Measurements from ENCODE around the gene GRP. TPM values are rescaled to one million over a fixed set of nuclear protein-coding genes. Genes with fewer than 3 reads are reported as not detected.

The GRP gene
- polyA plus RNA-seq (ENCODE audit: insufficient read length), result 0.50 TPM
- long read RNA-seq, donor 1, partial matches to known transcripts, result 0 of 1 reads
- long read RNA-seq, donor 1, other reads (novel, unspliced or antisense), result 0 of 1 reads
- long read RNA-seq, donor 2, result 0 reads
- long read RNA-seq, donor 3, result 0 reads
- long read RNA-seq, donor 4, result 0 reads
- long read RNA-seq, donor 5, result 0 reads
- long read RNA-seq, donor 6, result 0 reads
- long read RNA-seq, donor 7, partial matches to known transcripts, result 0 of 1 reads
- long read RNA-seq, donor 7, other reads (novel, unspliced or antisense), result 0 of 1 reads
- long read RNA-seq, donor 8, result 0 reads

DNA sequence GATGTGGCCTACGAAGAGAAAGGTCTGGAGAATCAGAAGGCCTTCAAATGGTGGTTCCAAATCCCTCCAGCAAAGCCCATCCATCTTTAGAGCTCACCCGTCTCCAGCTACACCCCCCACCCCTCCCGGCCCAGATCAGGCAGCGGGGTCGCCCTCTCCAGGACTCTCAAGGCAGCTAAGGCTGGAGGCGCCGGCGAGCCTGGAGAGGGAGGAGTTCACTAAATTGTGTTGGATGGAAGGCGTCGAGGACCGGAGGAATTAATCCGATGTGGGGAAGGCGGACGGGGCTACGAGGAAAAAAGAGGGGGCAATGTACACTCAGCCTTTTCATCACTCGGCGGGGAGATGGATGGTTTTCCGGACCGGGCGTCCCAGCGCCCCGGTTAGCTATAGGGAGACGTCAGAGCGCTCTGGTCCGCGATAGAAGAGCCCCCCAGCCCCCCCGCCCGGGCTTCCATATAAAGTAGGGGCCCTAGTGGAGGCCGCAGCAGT, at the start of gene GRP:
GRP (plus strand) TSS at position 487 of the 492 bp plus-strand sequence. CDS start 108 bp downstream, outside the sequence.
- DNase-seq, result no peak

DNA sequence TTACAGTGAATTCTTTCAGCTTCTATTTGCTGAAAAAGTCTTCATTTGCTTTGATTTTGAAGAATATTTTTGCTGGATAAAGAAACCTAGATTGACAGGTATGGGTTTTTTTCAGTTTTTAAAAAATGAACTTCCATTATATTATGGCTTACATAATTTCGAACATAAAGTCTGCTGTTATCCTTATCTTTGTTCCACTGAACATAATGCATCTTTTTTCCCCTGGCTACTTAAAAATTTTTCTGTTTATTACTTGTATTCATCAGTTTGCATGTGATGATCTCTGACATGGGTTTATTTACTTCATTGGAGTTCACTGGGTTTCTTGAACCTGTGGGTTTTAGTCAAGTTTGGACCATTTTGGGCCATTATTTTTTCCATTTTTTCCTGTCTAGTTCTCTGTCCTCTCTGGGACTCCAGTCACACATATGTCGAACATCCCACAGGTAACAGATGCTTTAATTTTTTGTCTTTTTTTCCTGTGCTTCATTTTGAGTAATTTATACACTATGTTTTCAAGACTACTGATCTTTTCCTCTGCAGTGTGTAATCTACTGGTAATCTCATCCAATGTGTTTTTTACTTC, 47.2 kb upstream of the GRP start:
- no peak for DNase-seq

- DNase-seq, result no peak
Observed at GRCh38 chr18:59177485-59177884, 42.5 kb upstream of the GRP start.

- no peak for DNase-seq
Observed at GRCh38 chr18:59180150-59180845, 39.7 kb upstream of the GRP start.

- no peak for DNase-seq
Observed at GRCh38 chr18:59182673-59183072, 37.3 kb upstream of the GRP start.

- DNase-seq, result no peak
Observed at GRCh38 chr18:59189008-59189407, 30.9 kb upstream of the GRP start.

GRCh38 chr18:59189746-59190145, 30.2 kb upstream of the GRP start:
- no peak for DNase-seq

DNA sequence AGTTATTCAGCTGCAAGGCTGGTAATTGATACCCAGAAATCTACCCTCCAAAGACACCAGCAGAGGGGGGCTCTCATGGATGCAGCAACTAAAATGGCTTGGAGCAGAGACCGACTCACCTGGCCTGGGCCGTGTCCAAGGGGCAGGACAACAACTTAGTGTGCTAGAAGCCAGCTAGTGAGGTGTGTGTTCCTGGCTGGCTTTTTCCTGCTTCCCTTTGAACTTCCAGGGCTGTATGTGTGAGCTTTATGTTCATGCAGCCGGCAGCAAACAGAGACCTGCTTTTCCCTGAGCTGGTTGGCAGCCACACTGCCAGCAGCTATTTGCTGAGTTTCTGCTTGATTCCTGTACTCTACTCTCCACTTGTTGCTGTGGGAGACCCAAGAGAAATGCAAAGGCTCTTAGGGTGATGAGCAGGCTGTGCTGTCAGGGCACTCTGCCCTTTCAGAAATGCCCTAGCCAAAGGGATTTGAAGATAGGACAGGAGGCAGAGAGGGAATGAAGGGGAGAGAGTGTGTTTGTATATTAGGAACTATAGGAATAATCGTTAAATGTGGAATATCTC, 23.7 kb upstream of the GRP start:
- DNase-seq, result no peak

GRCh38 chr18:59197636-59198035, 22.3 kb upstream of the GRP start:
- DNase-seq, result no peak

GRCh38 chr18:59198215-59198614, 21.7 kb upstream of the GRP start:
- no peak for DNase-seq

DNA sequence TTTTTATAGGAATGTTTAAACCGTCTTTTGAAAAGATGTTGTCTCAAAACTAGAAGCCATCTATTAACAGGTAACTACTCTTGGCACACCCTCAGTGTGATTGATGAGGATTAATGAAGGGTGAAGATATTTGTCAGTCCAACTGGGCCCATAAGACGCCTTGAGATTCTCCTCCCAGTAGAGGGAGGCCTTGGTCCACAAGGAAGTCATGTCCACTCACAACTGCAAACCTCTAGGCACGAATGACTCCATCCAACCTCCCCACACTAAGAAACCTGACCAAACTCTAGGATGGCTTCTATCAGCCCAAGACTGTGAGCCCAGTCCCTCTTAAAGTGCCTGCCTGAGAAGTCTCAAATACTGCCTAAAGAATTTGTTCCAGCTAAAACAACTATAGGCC, 19.2 kb upstream of the GRP start:
- no peak for DNase-seq

GRCh38 chr18:59202258-59202820, 17.6 kb upstream of the GRP start:
- no peak for DNase-seq

DNA sequence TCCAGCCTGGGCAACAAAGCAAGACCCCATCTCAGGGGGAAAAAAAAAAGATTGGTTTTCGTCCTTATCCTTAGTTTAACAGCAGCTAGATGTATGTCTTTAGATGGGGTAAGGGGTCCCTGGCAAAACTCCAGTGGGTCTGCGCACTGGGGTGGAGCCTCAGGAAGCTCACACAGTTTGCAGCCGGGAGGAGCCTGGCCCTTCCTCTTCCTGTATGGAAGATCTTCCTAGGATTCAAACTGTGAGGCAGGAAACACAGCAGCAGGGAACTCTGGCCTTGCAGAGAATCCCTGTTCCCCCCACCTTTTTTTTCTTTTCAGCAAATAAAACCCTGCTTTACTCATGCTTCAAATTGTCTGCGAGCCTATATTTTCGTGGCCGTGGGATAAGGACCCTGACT, 12.5 kb upstream of the GRP start:
- no peak for DNase-seq

GRCh38 chr18:59208602-59209125, 11.3 kb upstream of the GRP start:
- DNase-seq, result no peak

DNA sequence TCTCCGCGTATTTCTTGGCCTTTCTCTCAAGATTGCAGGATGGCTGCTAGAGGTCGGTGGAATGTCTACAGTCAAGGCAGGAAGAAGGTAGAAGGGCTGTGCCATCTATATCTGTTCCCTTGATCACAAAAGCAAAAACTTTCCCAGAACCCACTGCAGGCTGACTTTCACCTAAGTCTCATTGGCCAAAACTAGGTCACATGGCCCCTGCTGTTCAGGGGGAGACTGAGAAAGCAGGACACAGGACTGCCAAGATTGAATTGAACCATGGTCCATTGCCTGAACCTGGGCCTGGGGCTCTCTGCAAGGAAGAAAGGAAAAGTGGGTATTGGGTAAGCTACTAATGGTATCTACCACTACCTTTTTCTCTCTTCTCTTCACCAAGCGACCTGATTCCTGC, 9.7 kb upstream of the GRP start:
- DNase-seq, result no peak

DNA sequence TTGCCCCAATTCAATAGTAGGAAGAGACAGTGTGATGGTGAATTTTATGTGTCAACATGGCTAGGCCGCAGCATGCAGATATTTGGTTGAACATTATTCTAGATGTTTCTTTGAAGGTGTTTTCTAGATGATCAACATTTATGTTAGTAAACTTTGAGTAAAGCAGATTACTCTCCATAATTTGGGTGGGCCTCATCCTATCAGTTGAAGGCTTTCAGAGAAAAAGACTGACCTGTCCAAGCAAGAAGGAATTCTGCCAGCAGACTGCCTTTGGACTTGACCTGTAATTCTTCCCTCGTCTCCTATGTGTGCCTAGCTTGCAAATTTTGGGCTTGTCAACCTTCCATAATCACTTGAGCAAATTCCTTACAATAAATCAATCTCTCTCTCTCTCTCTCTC, 8.3 kb upstream of the GRP start:
- no peak for DNase-seq

- no peak for DNase-seq
Observed at GRCh38 chr18:59218018-59218417, 1.9 kb upstream of the GRP start.

DNA sequence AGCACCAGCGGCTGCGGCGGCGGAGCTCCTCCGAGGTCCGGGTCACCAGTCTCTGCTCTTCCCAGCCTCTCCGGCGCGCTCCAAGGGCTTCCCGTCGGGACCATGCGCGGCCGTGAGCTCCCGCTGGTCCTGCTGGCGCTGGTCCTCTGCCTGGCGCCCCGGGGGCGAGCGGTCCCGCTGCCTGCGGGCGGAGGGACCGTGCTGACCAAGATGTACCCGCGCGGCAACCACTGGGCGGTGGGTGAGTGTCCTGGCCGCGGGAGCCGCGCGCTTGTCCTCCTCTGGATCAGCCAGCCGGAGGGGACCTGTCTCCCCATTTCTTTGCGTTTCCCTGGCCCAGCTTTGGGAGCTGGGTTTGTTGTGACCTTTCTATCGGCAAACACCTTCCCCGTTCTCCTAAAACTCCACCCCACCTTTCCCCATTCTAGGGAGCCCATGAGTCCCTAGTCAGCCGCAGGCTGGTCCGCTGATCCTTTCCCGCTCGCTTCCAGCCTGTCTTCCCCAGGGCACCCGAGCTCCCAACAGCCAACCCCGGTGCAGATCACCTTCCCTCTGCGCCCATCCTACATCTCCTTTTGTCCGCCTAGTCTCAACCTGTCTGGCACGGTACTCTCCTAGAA, 316 bp downstream of the GRP start:
- DNase-seq, result peak; percentile 26

DNA sequence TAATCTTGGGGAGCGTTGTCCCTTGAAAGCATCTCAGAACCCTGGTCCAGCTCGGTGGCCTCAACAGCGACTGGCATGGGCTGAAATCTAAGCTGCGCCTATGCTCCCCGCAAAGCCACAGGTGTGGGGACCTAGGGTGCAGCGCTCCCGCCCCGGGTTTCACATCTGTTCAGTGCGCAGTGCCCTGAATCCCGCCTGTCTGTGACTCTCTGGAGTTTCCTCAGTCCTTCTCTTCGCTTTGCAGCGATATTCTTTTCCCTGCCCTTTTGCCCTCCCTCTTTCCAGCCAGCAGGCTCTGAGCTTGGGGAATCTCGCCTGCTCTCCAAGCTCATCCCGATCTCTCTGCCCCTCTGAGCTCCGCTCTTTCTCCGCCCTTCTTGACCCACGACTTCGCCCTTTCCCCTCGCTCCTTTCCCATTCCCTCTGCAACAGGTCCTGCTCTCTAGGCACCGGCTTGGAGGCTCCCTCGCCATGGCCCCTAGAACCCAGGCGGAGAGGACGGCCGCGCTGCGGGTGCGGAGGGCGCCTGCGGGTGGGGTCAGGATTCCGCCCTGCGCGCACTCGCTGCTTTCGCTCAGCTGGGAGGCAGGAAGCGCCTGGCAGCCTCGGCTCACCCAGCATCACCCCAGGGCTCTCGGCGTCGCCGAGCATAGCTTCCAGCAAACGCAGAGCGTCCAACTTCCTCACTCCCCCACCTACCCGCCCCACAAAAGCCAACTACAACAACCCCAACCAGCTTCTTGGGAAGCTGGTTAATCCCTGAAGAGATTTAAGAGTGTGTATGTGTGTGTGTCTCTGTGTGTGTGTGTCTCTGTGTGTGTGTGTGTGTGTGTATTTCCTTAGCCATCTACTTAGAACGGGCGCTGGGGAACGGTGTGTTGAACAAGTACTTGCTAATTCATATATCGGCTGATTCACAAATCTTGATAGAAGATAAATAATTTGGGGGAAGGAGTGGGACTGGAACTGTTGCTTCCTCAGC, 1.1 kb downstream of the GRP start:
- DNase-seq, result no peak

- DNase-seq, result no peak
Observed at GRCh38 chr18:59222341-59222740, 2.4 kb downstream of the GRP start.

DNA sequence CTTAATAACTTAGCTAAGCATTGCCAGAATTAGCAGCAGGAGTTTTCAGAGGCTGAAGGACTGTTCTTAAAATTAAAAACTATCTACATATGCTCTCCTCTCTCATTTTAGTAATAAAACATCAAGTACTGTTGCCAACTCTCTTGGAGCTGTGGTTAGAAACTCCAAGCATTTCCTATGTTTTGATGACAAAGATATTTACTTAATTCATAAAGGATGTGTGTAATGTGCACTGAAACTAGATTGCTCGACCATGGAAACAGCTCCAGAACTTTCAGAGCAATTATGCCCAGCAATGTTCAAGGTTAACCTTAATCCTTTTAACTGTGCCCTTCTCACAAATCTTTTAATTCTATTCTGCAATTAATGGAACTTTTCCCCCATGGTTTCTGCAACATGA, 8.4 kb downstream of the GRP start:
- DNase-seq, result no peak

All from left kidney (tissue), 8 donors.